GM23248 (cell line): ENCODE data around the gene KAZN. TPM values are rescaled to one million over a fixed set of nuclear protein-coding genes. Genes with fewer than 3 reads are reported as not detected.
A peak's percentile ranks its signal among the peaks of the same experiment; 100 is the strongest.

ENCODE experiments used
- DNase-seq: peaks from one replicate; pipeline ENCODE4 v3.0.0-alpha.2; 2015
- H2AFZ ChIP-seq: fragments of 200-600 bp; sonication (generic); 2 replicates; pipeline ENCODE4 v1.6.1; 2016; ENCODE audit warnings: antibody characterized with exemption
- H3F3A ChIP-seq: fragments of 200-600 bp; sonication (generic); 2 replicates; pipeline ENCODE4 v1.6.1; 2016; ENCODE audit warnings: mild to moderate bottlenecking, antibody characterized with exemption, mixed run types; ENCODE audit not compliant: insufficient read depth
- H3K27ac ChIP-seq: fragments of 200-600 bp; sonication (generic); 2 replicates; pipeline ENCODE4 v1.5.1; 2016; ENCODE audit warnings: mild to moderate bottlenecking
- H3K27me3 ChIP-seq: fragments of 200-600 bp; sonication (generic); replicated peaks from 2 replicates; pipeline ENCODE4 v1.6.1; 2016; ENCODE audit warnings: mild to moderate bottlenecking; ENCODE audit not compliant: insufficient read depth
- H3K36me3 ChIP-seq: fragments of 200-600 bp; sonication (generic); 2 replicates; pipeline ENCODE4 v1.6.1; 2016; ENCODE audit warnings: low read depth, mild to moderate bottlenecking
- H3K4me1 ChIP-seq: fragments of 200-600 bp; sonication (generic); 2 replicates; pipeline ENCODE4 v1.6.1; 2016; ENCODE audit warnings: mild to moderate bottlenecking; ENCODE audit not compliant: insufficient read depth
- H3K4me2 ChIP-seq: fragments of 200-600 bp; sonication (generic); one replicate; pipeline ENCODE4 v1.6.1; 2016; ENCODE audit warnings: mild to moderate bottlenecking; ENCODE audit not compliant: unreplicated experiment
- H3K4me3 ChIP-seq: fragments of 200-600 bp; sonication (generic); 2 replicates; pipeline ENCODE4 v1.5.1; 2016; ENCODE audit warnings: mild to moderate bottlenecking
- H3K79me2 ChIP-seq: fragments of 200-600 bp; sonication (generic); 2 replicates; pipeline ENCODE4 v1.6.1; 2016; ENCODE audit warnings: mild to moderate bottlenecking; ENCODE audit not compliant: insufficient read depth
- H3K9ac ChIP-seq: fragments of 200-600 bp; sonication (generic); 2 replicates; pipeline ENCODE4 v1.6.1; 2016; ENCODE audit warnings: mild to moderate bottlenecking
- H3K9me2 ChIP-seq: fragments of 200-600 bp; sonication (generic); 2 replicates; pipeline ENCODE4 v1.6.1; 2016; ENCODE audit warnings: mixed run types, mild to moderate bottlenecking, moderate library complexity; ENCODE audit not compliant: insufficient read depth
- H3K9me3 ChIP-seq: fragments of 200-600 bp; sonication (generic); one replicate; pipeline ENCODE4 v1.6.1; 2017; ENCODE audit warnings: low read depth
- H4K20me1 ChIP-seq: fragments of 200-600 bp; sonication (generic); 2 replicates; pipeline ENCODE4 v1.6.0; 2016; ENCODE audit not compliant: insufficient read depth
- EZH2 ChIP-seq: fragments of 200-600 bp; sonication (generic); IDR thresholded peaks from 2 replicates; pipeline ENCODE4 v1.6.1; 2018; ENCODE audit warnings: antibody characterized with exemption, mild to moderate bottlenecking; ENCODE audit not compliant: insufficient read depth, poor library complexity, severe bottlenecking
- EZH2phosphoT487 ChIP-seq: fragments of 200-600 bp; sonication (generic); IDR thresholded peaks from 2 replicates; pipeline ENCODE4 v1.6.1; 2018; ENCODE audit warnings: antibody characterized with exemption, moderate library complexity, mild to moderate bottlenecking, low read depth; ENCODE audit not compliant: insufficient read depth
- WGBS, 2 experiments: methylation state at CpG; one replicate each; pipeline ENCODE4 v1.1.6; 2015 to 2017; ENCODE audit warnings: low lambda C conversion rate in 2 of 2, low coverage in 1 of 2; ENCODE audit errors: missing lambda C conversion rate in 2 of 2; 5-methylcytosine and 5-hydroxymethylcytosine counted together
- in situ Hi-C: fragments of 300-500 bp; cut with MboI; formaldehyde crosslinking; loops from 2 replicates; pipeline ENCODE4 v1.15.0; 2020
- polyA plus RNA-seq: library from polyadenylated mRNA; unstranded; fragments of >200 nt; fragmentation: Nextera tagmentation; extraction: Ambion mirVana; gene quantifications from 2 replicates; pipeline ENCODE4 v1.2.1, GENCODE V29; 2016
- total RNA-seq: library from RNA; depleted of rRNA; stranded (reverse); fragments of >200 nt; shearing (Covaris generic); gene quantifications from 2 replicates; pipeline ENCODE4 v1.2.3, GENCODE V29; 2014

KAZN gene
- total and polyA plus RNA-seq, 2 experiments from 2014 or later: 4.9 to 7.2 TPM

- DNase-seq: no peak
- Histone ChIP-seq H3K27me3 (no peaks in the 10 kb centered on the region), H3K27ac (no peak overlapping the region), H3K4me1 (peaks cover 22% of the 10 kb centered on the region), H3K4me3 (no peak overlapping the region), H3K79me2 (peaks cover 42% of the 10 kb centered on the region), H4K20me1 (no peaks in the 10 kb centered on the region), H3K9me3 (no peaks in the 10 kb centered on the region), H3K36me3 (no peaks in the 10 kb centered on the region), H2AFZ (no peak overlapping the region), H3F3A (peaks cover 14% of the 10 kb centered on the region), H3K9me2 (no peaks in the 10 kb centered on the region), H3K9ac (no peak overlapping the region), H3K4me2 (no peak overlapping the region)
- in situ Hi-C loops: no loop called here
- TF ChIP-seq EZH2phosphoT487 (no peak), EZH2 (no peak)
- 64 to 69% methylated on average over 11 to 12 of the region's 12 CpGs for WGBS, 2 experiments
Measured at GRCh38 chr1:15001317-15001915, 402.9 kb downstream of the KAZN start.

GRCh38 chr1:15002325-15002724, 403.8 kb downstream of the KAZN start:
- no peaks in the 10 kb centered on the region for H3K9me2 ChIP-seq
- 85 to 86% methylated on average over 9 of the region's 9 CpGs for WGBS, 2 experiments
- no peaks in the 10 kb centered on the region for H4K20me1 ChIP-seq
- no peak overlapping the region for H3K9ac ChIP-seq
- no peak overlapping the region for H3K27ac ChIP-seq
- no peak overlapping the region for H2AFZ ChIP-seq
- no peaks in the 10 kb centered on the region for H3K27me3 ChIP-seq
- in situ Hi-C loops: no loop called here
- H3K4me1 ChIP-seq: peaks cover 14% of the 10 kb centered on the region
- no peaks in the 10 kb centered on the region for H3K36me3 ChIP-seq
- no peaks in the 10 kb centered on the region for H3K9me3 ChIP-seq
- DNase-seq: no peak
- no peak overlapping the region for H3K4me3 ChIP-seq
- H3K79me2 ChIP-seq: peaks cover 42% of the 10 kb centered on the region
- H3K4me2 ChIP-seq: no peak overlapping the region
- TF ChIP-seq EZH2phosphoT487: no peak
- no peak for TF ChIP-seq EZH2
- peaks cover 13% of the 10 kb centered on the region for H3F3A ChIP-seq

- Histone ChIP-seq H3K4me1 (no peaks in the 10 kb centered on the region), H3K4me2 (no peak overlapping the region), H3K4me3 (no peak overlapping the region), H3K9ac (no peak overlapping the region), H3K9me3 (no peaks in the 10 kb centered on the region), H3K9me2 (no peaks in the 10 kb centered on the region), H3K27me3 (no peaks in the 10 kb centered on the region), H3K36me3 (no peaks in the 10 kb centered on the region), H3K27ac (no peak overlapping the region), H4K20me1 (no peaks in the 10 kb centered on the region; the same call in 1 of the 2 replicates), H2AFZ (no peak overlapping the region), H3K79me2 (peaks cover 42% of the 10 kb centered on the region), H3F3A (no peaks in the 10 kb centered on the region)
- DNase-seq: no peak
- no peak for TF ChIP-seq EZH2
- in situ Hi-C loops: no loop called here
- WGBS, 2 experiments: 63 to 69% methylated on average over 4 of the region's 4 CpGs
Measured at GRCh38 chr1:15004396-15004795, 405.9 kb downstream of the KAZN start.

- no peak for TF ChIP-seq EZH2phosphoT487
- in situ Hi-C loops: no loop called here
Measured at GRCh38 chr1:15005116-15005515, 406.6 kb downstream of the KAZN start.

GRCh38 chr1:15007368-15007767, 408.9 kb downstream of the KAZN start:
- TF ChIP-seq EZH2phosphoT487 (no peak), EZH2 (no peak)
- Histone ChIP-seq H3F3A (no peaks in the 10 kb centered on the region), H2AFZ (no peak overlapping the region), H3K9ac (no peak overlapping the region), H3K79me2 (peaks cover 24% of the 10 kb centered on the region), H3K4me3 (no peak overlapping the region), H3K9me2 (no peaks in the 10 kb centered on the region), H3K4me2 (no peak overlapping the region), H3K4me1 (no peaks in the 10 kb centered on the region), H3K27ac (no peak overlapping the region), H3K27me3 (no peaks in the 10 kb centered on the region), H3K9me3 (no peaks in the 10 kb centered on the region), H3K36me3 (no peaks in the 10 kb centered on the region), H4K20me1 (no peaks in the 10 kb centered on the region; the same call in 1 of the 2 replicates)
- 93 to 99% methylated on average over 10 to 11 of the region's 11 CpGs for WGBS, 2 experiments
- in situ Hi-C loops: no loop called here
- no peak for DNase-seq

More at GRCh38 chr1:15005116-15005515, 406.6 kb downstream of the KAZN start:
- H3K79me2 ChIP-seq: peaks cover 39% of the 10 kb centered on the region
- H3K4me3 ChIP-seq: no peak overlapping the region
- H3K9me2 ChIP-seq: no peaks in the 10 kb centered on the region
- H3K4me2 ChIP-seq: no peak overlapping the region
- no peak overlapping the region for H3K9ac ChIP-seq
- no peaks in the 10 kb centered on the region for H3K9me3 ChIP-seq
- no peaks in the 10 kb centered on the region for H3F3A ChIP-seq
- peak; percentile 61 for DNase-seq
- WGBS, 2 experiments: 53 to 55% methylated on average over 7 of the region's 7 CpGs
- H3K4me1 ChIP-seq: no peaks in the 10 kb centered on the region
- H3K27ac ChIP-seq: no peak overlapping the region
- H4K20me1 ChIP-seq: no peaks in the 10 kb centered on the region; the same call in 1 of the 2 replicates
- no peak overlapping the region for H2AFZ ChIP-seq
- H3K27me3 ChIP-seq: no peaks in the 10 kb centered on the region
- no peaks in the 10 kb centered on the region for H3K36me3 ChIP-seq
